Posterior vena cava (tissue), 2 donors: ENCODE measurements around the gene ADPRHL1. TPM values are rescaled to one million over a fixed set of nuclear protein-coding genes. Genes with fewer than 3 reads are reported as not detected.
"Not testable (repeated sequence)": the region's sequence is repeated elsewhere in the genome, so short reads cannot be mapped to it uniquely, and the experiment has no call there.

ENCODE experiments used
- DNase-seq: peaks from one replicate; pipeline ENCODE4 v3.0.0-alpha.2; 2020; ENCODE audit warnings: low spot score
- intact Hi-C, 2 donors: fragments of 100-400 bp; cut with DNase I; formaldehyde crosslinking; loops; one replicate each; pipeline versions ENCODE4 v1.14.1 to v1.14.2; 2022 to 2023
- total RNA-seq, 2 donors: library from RNA; stranded (reverse); fragmentation: NEBNext Ultra II Directional; extraction: Animal tissue kit (Norgen Biotek cat#: 25700); gene quantifications; one replicate each; pipeline ENCODE4 v1.2.1, GENCODE V29; 2021
- donor health status: DM: yes; HTN: yes; CAD: no.
- donor health status: DM: yes; HTN: yes; CAD: no.

The ADPRHL1 gene
- total RNA-seq, 2 donors from 2014 or later = 1.2 to 1.6 TPM

DNA sequence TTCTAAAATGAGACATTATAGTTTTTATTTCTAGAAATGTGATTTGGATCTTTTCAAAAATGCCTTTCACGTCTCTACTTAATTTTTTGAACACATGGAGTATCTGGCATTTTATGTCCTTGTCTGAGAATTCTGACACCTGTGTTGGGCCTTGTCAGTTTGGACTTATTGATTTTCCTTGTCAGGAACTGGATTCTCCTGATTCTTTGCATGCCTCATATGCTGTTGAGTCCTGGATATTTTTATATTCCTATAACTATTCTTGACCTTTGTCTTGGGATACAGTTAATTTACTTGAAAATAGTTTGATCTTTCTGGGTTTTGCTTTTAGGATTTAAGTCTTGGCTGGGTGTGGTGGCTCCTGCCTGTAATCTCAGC lies 10.3 kb downstream of the ADPRHL1 start:
- intact Hi-C loops = no loop called here
- no peak for DNase-seq

DNA sequence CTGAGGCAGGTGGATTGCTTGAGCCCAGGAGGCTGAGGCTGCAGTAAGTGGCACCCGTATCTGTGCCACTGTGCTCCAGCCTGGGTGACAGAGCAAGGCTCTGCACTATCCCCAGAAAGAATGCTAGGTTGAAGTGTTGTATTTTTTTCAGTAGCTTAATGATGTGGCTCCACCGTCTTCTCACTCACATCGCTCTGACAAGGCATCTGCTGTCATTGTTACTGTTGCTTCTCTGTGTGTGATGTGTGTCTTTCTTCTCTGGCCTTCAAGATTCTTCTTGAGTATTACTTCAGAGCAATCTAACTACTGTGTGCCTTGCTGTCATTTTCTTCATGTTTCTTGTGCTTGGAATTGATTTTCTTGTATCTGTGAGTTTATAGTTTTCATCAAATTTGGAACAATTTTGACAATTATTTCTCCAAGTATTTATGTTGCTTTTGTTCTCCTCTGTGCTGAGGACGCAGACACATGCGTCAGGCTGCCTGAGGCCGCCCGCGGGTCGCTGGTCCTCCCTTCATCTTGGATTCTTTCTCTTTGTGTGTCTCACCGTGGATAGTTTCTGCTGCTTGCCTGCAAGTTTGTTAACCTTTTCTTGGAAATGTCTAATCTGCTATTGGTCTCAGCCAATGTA lies 10.8 kb downstream of the ADPRHL1 start:
- intact Hi-C loops = no loop called here
- DNase-seq = peak; percentile 24

- peak; percentile 59 for DNase-seq
- intact Hi-C loops = no loop called here
Measured at GRCh38 chr13:113441661-113442060, 11.6 kb downstream of the ADPRHL1 start.

- intact Hi-C loops = no loop called here
- DNase-seq = no peak
Measured at GRCh38 chr13:113437408-113438010, 15.8 kb downstream of the ADPRHL1 start.

DNA sequence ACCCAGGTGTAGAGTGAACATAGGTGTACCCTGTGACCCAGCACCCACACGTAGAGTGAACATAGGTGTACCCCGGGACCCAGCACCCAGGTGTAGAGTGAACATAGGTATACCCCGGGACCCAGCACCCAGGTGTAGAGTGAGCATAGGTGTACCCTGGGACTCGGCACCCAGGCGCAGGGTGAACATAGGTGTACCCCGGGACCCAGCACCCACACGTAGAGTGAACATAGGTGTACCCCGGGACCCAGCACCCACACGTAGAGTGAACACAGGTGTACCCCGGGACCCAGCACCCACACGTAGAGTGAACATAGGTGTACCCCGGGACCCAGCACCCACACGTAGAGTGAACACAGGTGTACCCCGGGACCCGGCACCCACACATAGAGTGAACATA lies 16.4 kb downstream of the ADPRHL1 start:
- intact Hi-C loops, DNase-seq: not testable (repeated sequence)

- DNase-seq, intact Hi-C loops: not testable (repeated sequence)
Measured at GRCh38 chr13:113435907-113436306, 17.4 kb downstream of the ADPRHL1 start.

DNA sequence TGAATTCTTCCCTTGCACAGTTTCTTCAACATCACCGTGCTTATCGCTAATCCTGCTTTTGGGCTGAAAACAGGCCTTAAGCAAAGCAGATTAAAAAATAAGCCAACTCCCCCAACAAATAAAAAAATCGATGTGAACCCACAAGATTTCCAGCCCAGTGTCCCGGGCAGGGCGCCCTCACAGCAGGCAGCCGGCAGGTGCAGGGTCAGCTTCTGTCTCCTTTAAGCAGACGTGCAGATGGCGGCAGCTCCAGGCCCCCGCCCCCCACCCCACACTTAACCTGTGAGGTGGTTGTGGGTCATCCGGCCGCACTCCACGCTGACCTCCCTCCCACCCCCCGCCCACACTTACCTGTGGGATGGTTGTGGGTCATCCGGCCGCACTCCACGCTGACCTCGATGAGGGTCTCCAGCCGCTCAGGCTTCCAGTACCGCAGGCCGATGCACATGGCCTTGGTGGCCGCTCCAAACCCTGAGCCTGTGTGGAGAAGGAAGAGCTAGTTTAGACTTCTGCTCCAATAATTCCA lies 19.8 kb downstream of the ADPRHL1 start:
- intact Hi-C loops = no loop called here
- no peak for DNase-seq

DNA sequence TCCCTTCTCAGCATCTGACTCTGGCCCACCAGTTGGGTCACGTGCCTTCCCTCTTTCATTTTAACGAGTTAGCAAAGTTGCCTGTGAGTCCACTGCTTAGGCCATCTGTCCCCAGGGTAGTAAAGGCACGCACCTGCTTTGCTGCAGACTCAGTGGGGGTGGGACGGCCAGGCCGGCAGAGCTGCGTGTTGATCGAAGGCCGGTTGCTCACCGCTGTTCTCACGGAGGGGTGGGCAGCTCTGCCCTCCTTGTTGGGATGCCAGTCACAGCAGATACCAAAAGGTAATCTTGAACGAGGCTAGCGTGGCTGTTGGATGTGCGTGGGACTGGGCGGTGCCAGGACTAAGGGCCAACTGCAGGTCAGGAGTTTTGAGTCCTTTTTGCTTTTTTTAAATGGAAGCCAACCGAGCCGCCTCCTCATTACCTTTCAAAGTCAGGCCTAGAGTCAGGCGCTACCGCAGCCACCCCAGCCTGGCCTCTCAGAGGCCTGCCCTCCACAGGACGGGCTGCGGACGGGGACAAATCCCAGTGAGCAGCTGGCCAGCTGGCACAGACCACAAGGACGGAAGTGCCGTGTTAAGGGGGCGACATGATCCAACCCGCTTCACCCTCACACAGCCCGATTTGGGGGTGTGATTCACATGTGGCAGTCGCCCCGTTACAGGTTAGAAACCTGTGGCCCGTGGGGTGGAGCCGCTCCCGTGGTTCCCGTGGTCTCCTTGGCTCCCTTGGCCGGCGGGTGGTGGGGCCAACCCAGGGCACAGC lies 20.6 kb downstream of the ADPRHL1 start:
- intact Hi-C loops = no loop called here
- no peak for DNase-seq

DNA sequence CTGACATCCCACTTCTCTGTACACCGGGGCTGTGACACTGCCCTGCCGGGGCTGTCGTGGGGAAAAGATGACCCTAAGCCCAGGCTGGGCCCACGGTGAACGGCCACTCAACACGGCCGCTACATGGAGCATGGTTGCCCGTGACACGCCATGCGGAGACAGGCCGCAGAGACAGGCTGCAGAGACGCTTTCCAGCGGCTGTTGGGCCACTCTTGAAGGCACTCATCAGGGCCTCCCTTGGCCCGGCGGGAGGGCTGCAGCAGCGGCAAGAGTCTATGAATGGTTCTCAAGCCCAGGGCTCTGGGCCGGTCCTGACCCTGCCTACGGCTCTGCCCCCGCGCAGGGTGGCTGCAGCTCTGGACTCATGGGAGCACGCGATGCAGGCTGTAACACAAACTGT lies 22.1 kb downstream of the ADPRHL1 start:
- intact Hi-C loops = no loop called here

DNA sequence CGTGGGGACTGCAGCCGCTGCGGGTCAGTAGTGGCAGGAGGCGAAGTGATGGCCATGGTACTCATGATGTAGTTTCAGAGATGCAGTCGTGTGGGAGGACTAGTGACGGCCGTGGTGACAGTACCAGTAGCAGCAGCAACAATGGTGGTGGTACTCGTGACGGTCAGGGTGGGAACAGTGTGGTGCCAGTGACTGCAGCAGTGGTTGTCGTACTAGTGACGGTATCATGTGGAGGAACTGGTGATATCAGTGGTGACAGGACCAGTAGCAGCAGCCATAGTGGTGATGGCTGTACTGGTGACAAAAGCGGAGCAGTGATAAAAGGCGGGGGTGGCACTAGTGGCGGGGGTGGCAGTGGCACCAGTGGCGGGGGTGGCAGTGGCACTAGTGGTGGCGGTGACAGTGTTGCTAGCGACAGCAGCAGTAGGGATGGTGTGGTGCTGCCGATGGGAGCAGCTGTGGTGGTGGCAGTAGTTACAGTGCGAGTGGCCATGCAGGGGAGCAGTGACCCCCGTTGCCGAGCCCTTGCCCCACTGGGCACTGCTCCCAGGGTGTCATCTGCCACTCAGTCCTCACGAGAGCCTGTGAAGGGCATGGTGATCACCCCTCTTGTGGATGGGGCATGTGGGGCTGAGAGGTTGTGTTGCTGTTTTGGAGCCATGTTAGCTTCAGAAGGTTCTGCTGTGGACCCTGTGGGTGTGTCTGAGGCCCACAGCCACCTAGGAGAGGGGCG lies 22.7 kb downstream of the ADPRHL1 start:
- intact Hi-C loops = no loop called here

More for the DNA sequence above, 22.1 kb downstream of the ADPRHL1 start:
- no peak for DNase-seq

DNA sequence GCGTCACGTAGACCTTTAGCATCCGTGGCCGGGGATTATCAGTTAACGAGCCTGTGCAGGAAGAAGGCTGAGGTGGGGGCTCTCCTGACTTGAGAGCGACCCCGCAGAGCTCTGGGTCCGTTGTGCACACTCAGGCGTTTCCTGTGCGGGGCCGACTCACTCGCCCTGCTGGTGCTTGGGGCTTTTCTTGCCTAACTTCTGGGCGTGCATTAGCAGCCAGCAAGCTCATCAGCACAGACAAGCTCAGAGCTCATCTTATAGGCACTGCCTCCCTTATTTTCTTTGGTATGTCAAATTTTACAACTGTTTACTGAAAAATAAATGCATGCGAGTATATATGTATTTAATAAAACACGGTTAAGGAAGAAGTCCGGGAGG lies 23.7 kb downstream of the ADPRHL1 start:
- intact Hi-C loops = no loop called here
- DNase-seq = no peak

More for the DNA sequence above, 22.7 kb downstream of the ADPRHL1 start:
- DNase-seq = no peak

DNA sequence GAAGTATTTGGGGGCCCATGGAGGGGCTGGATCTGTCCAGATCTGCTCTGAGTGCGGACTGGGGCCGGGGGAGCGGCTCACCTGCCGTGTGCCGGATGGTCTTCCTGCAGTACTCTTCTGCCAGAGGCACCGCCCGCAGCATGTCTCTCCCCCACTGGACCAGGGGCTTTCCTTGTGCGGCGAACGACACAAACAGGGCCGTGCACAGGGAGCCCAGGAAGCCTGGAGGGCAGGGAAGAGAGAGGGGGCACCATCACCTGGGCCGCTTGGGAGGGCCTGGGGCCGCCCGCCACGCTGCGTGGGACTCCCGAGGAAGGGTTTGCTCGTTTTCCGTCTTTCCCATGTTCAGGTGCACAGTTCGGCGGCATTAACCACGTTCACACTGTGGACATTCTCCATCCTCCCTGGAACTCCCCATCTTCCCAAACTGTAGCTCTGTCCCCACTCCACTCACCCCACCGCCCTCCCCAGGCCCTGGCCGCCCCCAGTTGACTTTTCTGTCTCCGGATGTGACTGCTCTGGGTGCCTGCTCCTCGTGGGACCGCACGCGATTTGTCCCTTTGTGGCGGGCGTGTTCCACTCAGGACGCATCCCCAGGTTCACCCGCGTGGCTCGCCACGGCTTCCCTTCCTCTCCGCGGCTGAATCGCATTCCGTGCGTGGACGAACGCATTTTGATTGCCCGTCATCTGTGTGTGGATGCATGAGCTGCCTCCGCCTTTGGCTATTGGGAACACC lies 24.2 kb downstream of the ADPRHL1 start:
- peak; percentile 77 for DNase-seq
- intact Hi-C loops = no loop called here

GRCh38 chr13:113428469-113428865 lies 24.8 kb downstream of the ADPRHL1 start:
- intact Hi-C loops = no loop called here
- peak; percentile 69 for DNase-seq

GRCh38 chr13:113427562-113428468 lies 25.5 kb downstream of the ADPRHL1 start:
- no peak for DNase-seq
- intact Hi-C loops = no loop called here

GRCh38 chr13:113426591-113426986 lies 26.7 kb downstream of the ADPRHL1 start:
- intact Hi-C loops = no loop called here
- no peak for DNase-seq

DNA sequence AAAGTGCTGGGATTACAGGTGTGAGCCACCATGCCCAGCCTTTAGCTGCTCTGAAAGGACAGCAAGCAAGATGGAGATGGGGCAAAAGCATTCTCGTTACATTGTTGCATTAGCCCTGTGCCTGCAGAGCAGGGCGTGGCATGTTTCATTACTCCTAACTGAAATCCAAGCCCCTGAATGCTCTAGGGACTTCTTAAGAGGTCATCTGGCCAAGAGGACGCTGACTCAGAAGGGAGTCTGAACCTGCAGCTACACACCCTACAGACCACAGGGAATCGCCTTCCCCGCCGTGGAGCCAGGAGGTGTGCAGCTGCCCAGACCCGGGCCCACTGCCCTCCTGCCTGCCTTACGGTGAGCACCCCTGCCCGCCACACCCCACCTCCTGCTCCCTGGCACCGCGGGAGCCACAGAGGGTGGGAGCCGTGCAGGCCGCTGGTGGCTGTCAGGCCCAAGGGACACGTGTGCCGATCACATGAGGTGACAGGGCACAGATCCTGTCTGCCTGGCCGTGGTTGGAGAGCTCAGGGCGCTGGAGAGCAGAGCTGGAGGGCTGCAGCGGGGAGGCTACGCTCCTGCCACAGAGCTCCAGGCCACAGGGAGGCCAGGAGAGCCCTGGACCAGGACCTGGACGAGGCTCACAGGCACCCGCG lies 27.2 kb downstream of the ADPRHL1 start:
- no peak for DNase-seq
- intact Hi-C loops = no loop called here

DNA sequence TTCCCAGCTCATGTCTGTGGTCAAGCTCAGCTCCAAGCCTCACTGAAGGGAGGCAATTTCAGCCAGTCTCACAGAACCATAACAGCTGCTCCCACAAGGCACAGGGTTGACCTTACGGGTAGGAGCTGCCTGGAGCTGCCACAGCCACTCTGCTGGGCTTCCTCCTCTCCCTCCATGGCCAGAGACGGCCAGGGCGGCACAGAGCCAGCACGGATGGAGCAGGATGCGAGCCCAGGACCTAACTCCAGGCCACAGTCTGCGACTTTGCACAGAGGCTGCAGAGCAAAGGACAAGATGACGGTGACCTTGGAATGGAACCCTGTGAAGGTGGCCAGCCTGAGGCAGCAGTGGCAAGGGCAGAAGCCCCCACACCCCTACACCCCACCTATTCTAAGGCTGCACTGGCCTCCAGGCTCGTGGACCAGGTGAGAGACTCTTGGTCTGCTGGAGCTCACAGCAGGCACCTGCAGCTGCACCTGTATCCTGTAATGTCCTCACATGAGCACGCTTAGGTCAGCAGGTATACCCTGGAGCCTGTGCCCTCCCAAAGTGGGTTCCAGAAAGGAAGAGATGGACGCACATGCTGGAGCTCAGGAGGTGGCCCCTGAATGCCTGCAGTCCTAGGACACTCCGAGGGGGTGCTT lies 29.6 kb downstream of the ADPRHL1 start:
- no peak for DNase-seq
- intact Hi-C loops = no loop called here
